Vein endothelial cell (primary cell): ENCODE data around the gene OPA3. TPM values are rescaled to one million over a fixed set of nuclear protein-coding genes. Genes with fewer than 3 reads are reported as not detected.

Experiments
- total RNA-seq: library from RNA; depleted of rRNA; stranded (reverse); fragments of >200 nt; gene quantifications from 2 replicates; pipeline ENCODE4 v1.2.3, GENCODE V29; 2012

Gene OPA3
- 15.0 and 15.4 TPM in 2 replicates for total RNA-seq

DNA sequence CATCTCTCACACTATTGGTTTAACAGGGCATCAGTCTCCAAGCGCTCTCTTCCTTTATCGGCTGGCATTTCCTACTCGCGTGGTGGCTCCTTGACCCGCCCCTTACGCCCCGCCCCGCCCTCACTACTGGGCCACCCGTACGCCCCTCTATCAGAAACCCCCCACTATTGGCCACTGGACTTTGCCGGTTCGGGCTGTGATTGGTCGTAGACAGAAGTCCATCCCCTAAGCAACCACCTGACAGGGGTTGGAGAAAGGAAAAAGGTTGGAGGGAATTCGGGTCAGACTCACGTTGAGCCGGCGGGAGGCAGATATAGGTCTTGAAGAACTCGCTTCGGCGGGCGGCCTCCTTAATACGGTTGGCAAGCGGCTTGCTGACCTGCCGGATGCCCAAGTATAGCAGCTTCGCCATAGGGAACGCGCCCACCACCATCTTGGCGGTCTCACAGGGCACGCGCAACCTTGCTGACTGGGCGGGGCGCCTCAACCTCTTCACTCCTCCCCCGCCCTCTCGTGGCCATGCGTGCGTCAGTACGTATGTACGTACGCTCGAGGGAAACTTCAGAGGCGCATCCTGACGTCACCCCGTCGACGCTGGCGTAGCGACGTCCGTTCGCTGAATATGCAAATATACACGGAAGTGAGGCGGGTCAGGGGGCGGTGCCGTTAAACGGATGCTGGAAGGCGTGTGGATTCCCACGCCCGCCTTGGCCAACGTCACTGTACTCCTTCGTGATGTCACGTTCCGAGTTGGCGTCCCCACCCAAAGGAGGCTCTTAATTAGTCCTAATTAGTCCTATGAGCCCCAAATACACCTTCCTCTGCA lies at the start of gene OPA3:
TSS of gene OPA3 (minus strand) at position 471 of the 826 bp plus-strand sequence. CDS start at position 433, 38 bp downstream.

DNA sequence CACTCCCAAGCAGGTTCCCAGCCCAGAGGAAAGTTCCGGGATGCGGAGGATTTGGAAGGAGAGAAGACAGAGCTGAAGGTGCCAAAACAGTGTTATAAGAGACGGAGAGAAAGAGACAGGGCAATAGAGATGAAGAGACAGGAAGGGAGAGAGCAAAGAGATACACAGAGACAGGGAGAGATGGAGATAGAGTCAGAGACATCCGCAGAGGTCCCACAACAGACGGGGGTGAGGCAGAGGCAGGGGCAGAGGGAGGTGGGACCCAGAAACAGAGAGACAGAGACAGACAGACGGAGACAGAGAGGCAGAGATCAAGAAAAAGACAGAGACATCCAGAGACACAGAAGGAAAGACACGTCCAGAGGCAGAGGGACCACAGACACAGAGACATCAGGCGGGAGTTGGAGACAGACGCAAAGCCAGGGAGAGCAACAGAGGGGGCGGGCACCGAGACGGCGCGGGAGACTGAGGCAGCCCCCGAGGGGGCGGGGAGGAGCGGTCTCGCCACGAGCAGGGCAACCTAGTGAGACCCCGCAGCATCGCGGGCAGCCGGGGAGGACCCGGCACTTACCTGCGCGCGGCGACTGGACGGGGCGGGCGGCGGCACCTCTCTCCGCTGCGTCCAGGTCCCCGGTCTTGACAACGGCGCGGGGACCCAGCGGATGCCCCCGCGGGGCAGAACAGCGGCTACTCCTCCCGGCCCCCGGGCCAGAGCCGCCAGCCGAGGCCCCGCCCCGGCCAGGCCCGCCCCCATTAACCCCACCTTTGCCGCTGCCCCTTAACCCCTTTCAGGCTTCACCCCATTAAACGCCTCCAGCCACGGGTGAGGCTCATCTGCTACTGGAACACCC lies 17.1 kb upstream of the OPA3 start, which contains the start of gene GPR4:
TSS of gene GPR4 (minus strand) at position 689 of the 851 bp plus-strand sequence. CDS start 10,346 bp downstream, outside the sequence.

GRCh38 chr19:45506989-45507871 lies 77.4 kb downstream of the OPA3 start, which contains the start of gene VASP:
VASP (plus strand) TSS chr19:45507479; CDS start chr19:45507772, 293 bp downstream.

DNA sequence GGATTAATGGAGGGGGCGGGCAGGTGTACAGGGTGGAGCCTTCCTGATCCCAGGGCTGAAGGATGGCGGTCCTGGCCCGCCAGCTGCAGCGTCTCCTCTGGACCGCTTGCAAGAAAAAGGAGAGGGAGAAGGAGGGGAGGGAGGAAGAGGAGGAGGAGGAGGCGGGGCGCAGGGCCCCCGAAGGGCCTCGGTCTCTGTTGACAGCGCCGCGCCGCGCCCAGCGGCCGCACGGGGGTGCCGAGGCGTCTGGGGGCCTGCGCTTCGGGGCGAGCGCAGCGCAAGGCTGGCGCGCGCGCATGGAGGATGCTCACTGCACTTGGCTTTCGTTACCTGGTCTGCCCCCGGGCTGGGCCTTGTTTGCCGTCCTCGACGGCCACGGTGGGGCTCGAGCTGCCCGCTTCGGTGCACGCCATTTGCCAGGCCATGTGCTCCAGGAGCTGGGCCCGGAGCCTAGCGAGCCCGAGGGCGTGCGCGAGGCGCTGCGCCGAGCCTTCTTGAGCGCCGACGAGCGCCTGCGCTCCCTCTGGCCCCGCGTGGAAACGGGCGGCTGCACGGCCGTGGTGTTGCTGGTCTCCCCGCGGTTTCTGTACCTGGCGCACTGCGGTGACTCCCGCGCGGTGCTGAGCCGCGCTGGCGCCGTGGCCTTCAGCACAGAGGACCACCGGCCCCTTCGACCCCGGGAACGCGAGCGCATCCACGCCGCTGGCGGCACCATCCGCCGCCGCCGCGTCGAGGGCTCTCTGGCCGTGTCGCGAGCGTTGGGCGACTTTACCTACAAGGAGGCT lies 86.0 kb downstream of the OPA3 start, which contains the start of gene PPM1N:
TSS of gene PPM1N (plus strand) at position 33 of the 785 bp plus-strand sequence. CDS start at position 63, 30 bp downstream.

Other genes with a start within 250 kb of the OPA3 start
- 0.33 TPM in 1 of 2 replicates, not detected in the other for gene KLC3, start 244.1 kb downstream of the OPA3 start, total RNA-seq
- gene ERCC2, start 214.2 kb downstream of the OPA3 start, total RNA-seq, result 35.6 and 61.1 TPM in 2 replicates
- gene PPP1R13L, start 179.7 kb downstream of the OPA3 start, total RNA-seq, result 24.6 and 24.8 TPM in 2 replicates
- gene POLR1G, start 178.2 kb downstream of the OPA3 start, total RNA-seq, result 20.9 and 27.5 TPM in 2 replicates
- 84.4 and 98.3 TPM in 2 replicates for gene ERCC1, start 160.9 kb downstream of the OPA3 start, total RNA-seq
- gene FOSB, start 116.8 kb downstream of the OPA3 start, total RNA-seq, result 0.48 and 0.65 TPM in 2 replicates
- 6.1 and 13.1 TPM in 2 replicates for gene RTN2, start 87.8 kb downstream of the OPA3 start, total RNA-seq
- gene PPM1N, start 86.4 kb downstream of the OPA3 start, total RNA-seq, result 2.0 and 2.3 TPM in 2 replicates
- gene VASP, start 77.3 kb downstream of the OPA3 start, total RNA-seq, result 195 and 198 TPM in 2 replicates
- gene GPR4, start 17.4 kb upstream of the OPA3 start, total RNA-seq, result 5.2 and 6.7 TPM in 2 replicates
- 11.9 and 14.0 TPM in 2 replicates for gene EML2, start 54.6 kb upstream of the OPA3 start, total RNA-seq
- under 0.01 TPM in 1 of 2 replicates, not detected in the other for gene GIPR, start 83.4 kb upstream of the OPA3 start, total RNA-seq
- 219 and 256 TPM in 2 replicates for gene SNRPD2, start 107.2 kb upstream of the OPA3 start, total RNA-seq
- 20.6 and 20.8 TPM in 2 replicates for gene QPCTL, start 107.9 kb upstream of the OPA3 start, total RNA-seq
- 13.2 and 17.0 TPM in 2 replicates for gene FBXO46, start 146.1 kb upstream of the OPA3 start, total RNA-seq
- not detected in 2 replicates for gene MEIOSIN, start 148.6 kb upstream of the OPA3 start, total RNA-seq
- 5.6 and 8.2 TPM in 2 replicates for gene SIX5, start 184.4 kb upstream of the OPA3 start, total RNA-seq
- 12.4 and 13.7 TPM in 2 replicates for gene DMPK, start 197.7 kb upstream of the OPA3 start, total RNA-seq
- 49.2 and 50.6 TPM in 2 replicates for gene DMWD, start 208.0 kb upstream of the OPA3 start, total RNA-seq
- gene RSPH6A, start 230.5 kb upstream of the OPA3 start, total RNA-seq, result under 0.01 and 0.38 TPM in 2 replicates